ENCODE measurements around the gene PKP2. TPM values are rescaled to one million over a fixed set of nuclear protein-coding genes. Genes with fewer than 3 reads are reported as not detected.

Gene PKP2
- total RNA-seq, 2 donors from 2014 or later: 28.0 to 35.2 TPM

DNA sequence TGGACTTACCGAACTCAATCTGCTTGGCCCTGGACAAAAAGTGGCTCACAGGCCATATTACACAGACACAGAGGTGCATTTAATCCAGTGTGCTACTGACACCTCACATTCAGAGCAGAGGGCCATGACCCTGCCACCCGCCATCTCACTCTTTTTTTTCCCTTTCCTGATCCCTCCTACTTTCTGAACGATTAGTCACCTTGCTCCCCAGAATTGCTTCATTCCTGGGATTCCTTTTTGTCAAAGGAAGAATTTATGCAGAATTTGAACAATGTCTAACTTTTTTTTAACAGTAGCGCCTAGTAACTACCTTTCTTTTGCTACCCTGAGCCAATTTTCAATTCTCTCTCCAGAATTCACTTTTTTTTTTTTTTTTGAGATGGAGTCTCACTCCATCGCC lies 4.6 kb downstream of the PKP2 start:
- WGBS: 63% methylated on average over 5 of the region's 5 CpGs
- Histone ChIP-seq H3K4me3 (no peak overlapping the region), H3K4me1 (replicated peaks) (no peaks in the 10 kb centered on the region), H3K9me3 (no peaks in the 10 kb centered on the region), H3K27ac (no peak overlapping the region), H3K27me3 (replicated peaks; ENCODE audit: insufficient read depth) (no peaks in the 10 kb centered on the region), H3K36me3 (no peaks in the 10 kb centered on the region)
- TF ChIP-seq POLR2AphosphoS5 (IDR thresholded peaks at IDR 0.05) (no peak), POLR2A (IDR thresholded peaks at IDR 0.05) (no peak), CTCF (IDR thresholded peaks at IDR 0.05) (no peak)
- intact Hi-C loops (cut with DNase I): no loop called here
- no peak for DNase-seq (ENCODE audit: low spot score)

DNA sequence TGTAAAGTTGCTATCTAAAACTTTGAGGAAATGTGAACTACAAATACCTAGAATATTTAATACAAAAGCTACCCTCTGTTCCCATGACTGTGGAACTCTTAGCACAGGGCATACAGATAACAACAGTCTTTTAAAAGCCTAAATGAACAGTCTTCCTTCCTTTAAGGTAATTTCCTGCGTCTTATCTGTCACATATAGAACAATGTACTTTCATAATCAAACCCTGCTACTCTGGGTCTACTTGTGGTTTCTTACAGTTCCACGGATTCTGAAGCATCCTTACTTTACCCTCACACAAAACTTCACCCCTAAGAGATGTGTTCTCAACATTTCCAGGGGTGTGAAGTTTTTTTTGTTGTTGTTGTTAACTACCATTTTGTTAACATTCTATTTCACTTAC lies 5.1 kb downstream of the PKP2 start:
- H3K4me1 ChIP-seq (replicated peaks): no peaks in the 10 kb centered on the region
- WGBS: 61% methylated on average over 2 of the region's 2 CpGs
- no peak for DNase-seq (ENCODE audit: low spot score)
- TF ChIP-seq POLR2A (IDR thresholded peaks at IDR 0.05) (no peak), POLR2AphosphoS5 (IDR thresholded peaks at IDR 0.05) (no peak), CTCF (IDR thresholded peaks at IDR 0.05) (no peak)
- H3K27ac ChIP-seq: no peak overlapping the region
- intact Hi-C loops (cut with DNase I): no loop called here
- no peak overlapping the region for H3K4me3 ChIP-seq
- H3K9me3 ChIP-seq: no peaks in the 10 kb centered on the region
- no peaks in the 10 kb centered on the region for H3K36me3 ChIP-seq
- H3K27me3 ChIP-seq (replicated peaks; ENCODE audit: insufficient read depth): no peaks in the 10 kb centered on the region

- WGBS: 52% methylated on average over 5 of the region's 5 CpGs
- intact Hi-C loops (cut with DNase I): no loop called here
- Histone ChIP-seq H3K9me3 (no peaks in the 10 kb centered on the region), H3K4me3 (no peak overlapping the region), H3K36me3 (no peaks in the 10 kb centered on the region), H3K27me3 (replicated peaks; ENCODE audit: insufficient read depth) (no peaks in the 10 kb centered on the region), H3K27ac (no peak overlapping the region), H3K4me1 (replicated peaks) (no peaks in the 10 kb centered on the region)
- DNase-seq (ENCODE audit: low spot score): no peak
- TF ChIP-seq POLR2A (IDR thresholded peaks at IDR 0.05) (no peak), POLR2AphosphoS5 (IDR thresholded peaks at IDR 0.05) (no peak), CTCF (IDR thresholded peaks at IDR 0.05) (no peak)
Observed at GRCh38 chr12:32889011-32889760, 7.4 kb downstream of the PKP2 start.

GRCh38 chr12:32887058-32887457 lies 9.5 kb downstream of the PKP2 start:
- Histone ChIP-seq H3K27ac (no peak overlapping the region), H3K4me3 (no peak overlapping the region), H3K27me3 (replicated peaks; ENCODE audit: insufficient read depth) (no peaks in the 10 kb centered on the region), H3K9me3 (no peaks in the 10 kb centered on the region), H3K4me1 (replicated peaks) (no peaks in the 10 kb centered on the region), H3K36me3 (no peaks in the 10 kb centered on the region)
- no peak for DNase-seq (ENCODE audit: low spot score)
- no peak for TF ChIP-seq POLR2A (IDR thresholded peaks at IDR 0.05)
- no peak for TF ChIP-seq POLR2AphosphoS5 (IDR thresholded peaks at IDR 0.05)
- no peak for TF ChIP-seq CTCF (IDR thresholded peaks at IDR 0.05)
- intact Hi-C loops (cut with DNase I): no loop called here
- 89% methylated on average over 3 of the region's 3 CpGs for WGBS

DNA sequence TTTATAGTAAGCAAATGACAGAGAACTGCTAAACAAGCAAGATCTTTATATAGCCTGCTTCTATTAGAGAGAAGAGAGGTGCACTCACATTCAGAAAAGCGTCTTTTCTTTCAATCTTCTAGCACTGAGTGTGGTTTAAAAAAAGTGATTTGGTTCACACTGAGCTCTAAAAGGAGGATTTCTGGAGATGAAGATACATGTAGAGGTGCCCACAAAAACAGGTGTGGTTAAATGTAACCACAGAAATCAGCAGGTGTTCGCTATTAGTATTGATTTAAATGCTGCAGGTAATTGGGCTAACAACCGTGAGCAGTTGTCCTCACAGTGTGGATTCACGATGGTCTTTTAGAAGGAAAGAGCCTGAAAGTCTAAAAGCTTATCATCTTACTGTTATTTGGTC lies 10.7 kb downstream of the PKP2 start:
- WGBS: 64% methylated on average over 4 of the region's 4 CpGs
- no peaks in the 10 kb centered on the region for H3K9me3 ChIP-seq
- no peak overlapping the region for H3K4me3 ChIP-seq
- no peak overlapping the region for H3K27ac ChIP-seq
- intact Hi-C loops (cut with DNase I): no loop called here
- no peaks in the 10 kb centered on the region for H3K36me3 ChIP-seq
- no peaks in the 10 kb centered on the region for H3K27me3 ChIP-seq (replicated peaks; ENCODE audit: insufficient read depth)
- no peak for TF ChIP-seq CTCF (IDR thresholded peaks at IDR 0.05)
- TF ChIP-seq POLR2A (IDR thresholded peaks at IDR 0.05): no peak
- no peak for TF ChIP-seq POLR2AphosphoS5 (IDR thresholded peaks at IDR 0.05)
- no peaks in the 10 kb centered on the region for H3K4me1 ChIP-seq (replicated peaks)
- no peak for DNase-seq (ENCODE audit: low spot score)

All from prostate gland (tissue), 2 donors.